Mucosa of descending colon (tissue), 3 donors: ENCODE results near the gene POLR1D. TPM values are rescaled to one million over a fixed set of nuclear protein-coding genes. Genes with fewer than 3 reads are reported as not detected.

Experiments
- ATAC-seq: fragments of 200-7000 bp; cut with Tn5 transposase; one replicate; pipeline ENCODE4 v1.9.1; 2020; ENCODE audit warnings: mild to moderate bottlenecking, moderate library complexity
- DNase-seq, 3 donors: peaks; one replicate each; pipeline ENCODE4 v3.0.0-alpha.2; 2020
- H3K36me3 ChIP-seq: fragments of 200-600 bp; one replicate; pipeline ENCODE4 v1.8.0; 2021; ENCODE audit warnings: low read depth, mild to moderate bottlenecking
- H3K4me1 ChIP-seq: fragments of 200-600 bp; one replicate; pipeline ENCODE4 v1.8.0; 2021; ENCODE audit warnings: low read depth, mild to moderate bottlenecking
- H3K4me3 ChIP-seq: fragments of 200-600 bp; one replicate; pipeline ENCODE4 v1.8.0; 2021; ENCODE audit warnings: mild to moderate bottlenecking
- H3K9me3 ChIP-seq: fragments of 200-600 bp; one replicate; pipeline ENCODE4 v1.8.0; 2021; ENCODE audit warnings: mild to moderate bottlenecking
- CTCF ChIP-seq: fragments of 200-600 bp; IDR thresholded peaks from one replicate; pipeline ENCODE4 v1.8.0; 2022; ENCODE audit warnings: antibody characterized with exemption, mild to moderate bottlenecking
- intact Hi-C, 2 donors: fragments of 100-400 bp; cut with DNase I in 1 of 2; cut with micrococcal nuclease in 1 of 2; formaldehyde crosslinking; loops; one replicate each; pipeline versions ENCODE4 v1.11.0 to v1.11.1; 2022; cut with DNase I, micrococcal nuclease
- long read RNA-seq, 2 donors: library from polyadenylated mRNA; unstranded; transcript quantifications; one replicate each; pipeline ENCODE4 v2.0.0, GENCODE V29; 2019 to 2021
- total RNA-seq, 3 donors: library from RNA; stranded (reverse); fragmentation: NEBNext Ultra II Directional in 2 of 3; extraction: Animal tissue kit (Norgen Biotek cat#: 25700) in 2 of 3; gene quantifications; one replicate each; pipeline versions ENCODE4 v1.2.1 to v1.2.4, GENCODE V29; 2021 to 2023
- donor health status: DM: no; HTN: no; CAD: no; lungs with moderate emphysema.
- donor health status: DM: no; HTN: no; CAD: no.
- donor health status: DM: no; HTN: yes; CAD: no.

The POLR1D gene, protein sequence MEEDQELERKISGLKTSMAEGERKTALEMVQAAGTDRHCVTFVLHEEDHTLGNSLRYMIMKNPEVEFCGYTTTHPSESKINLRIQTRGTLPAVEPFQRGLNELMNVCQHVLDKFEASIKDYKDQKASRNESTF
- total RNA-seq, result 100 to 1,000 TPM in 1 of 3 donors, 10 to 100 TPM in 2; 88.7 to 169 (median 91.0) TPM
- long read RNA-seq, donor 1, transcript POLR1D-201 (2 exons, 1,166 nt), result minor isoform, 35 of 131 reads
- long read RNA-seq, donor 1, transcript POLR1D-203 (3 exons, 2,036 nt), result major isoform, 60 of 131 reads
- long read RNA-seq, donor 1, partial matches to known transcripts, result 0 of 131 reads
- long read RNA-seq, donor 1, other reads (novel, unspliced or antisense), result 29 of 131 reads
- long read RNA-seq, donor 2, transcript POLR1D-203 (3 exons, 2,036 nt), result minor isoform, 19 of 58 reads
- long read RNA-seq, donor 2, transcript POLR1D-201 (2 exons, 1,166 nt), result major isoform, 36 of 58 reads
- long read RNA-seq, donor 2, partial matches to known transcripts, result 0 of 58 reads
- long read RNA-seq, donor 2, other reads (novel, unspliced or antisense), result 2 of 58 reads

DNA sequence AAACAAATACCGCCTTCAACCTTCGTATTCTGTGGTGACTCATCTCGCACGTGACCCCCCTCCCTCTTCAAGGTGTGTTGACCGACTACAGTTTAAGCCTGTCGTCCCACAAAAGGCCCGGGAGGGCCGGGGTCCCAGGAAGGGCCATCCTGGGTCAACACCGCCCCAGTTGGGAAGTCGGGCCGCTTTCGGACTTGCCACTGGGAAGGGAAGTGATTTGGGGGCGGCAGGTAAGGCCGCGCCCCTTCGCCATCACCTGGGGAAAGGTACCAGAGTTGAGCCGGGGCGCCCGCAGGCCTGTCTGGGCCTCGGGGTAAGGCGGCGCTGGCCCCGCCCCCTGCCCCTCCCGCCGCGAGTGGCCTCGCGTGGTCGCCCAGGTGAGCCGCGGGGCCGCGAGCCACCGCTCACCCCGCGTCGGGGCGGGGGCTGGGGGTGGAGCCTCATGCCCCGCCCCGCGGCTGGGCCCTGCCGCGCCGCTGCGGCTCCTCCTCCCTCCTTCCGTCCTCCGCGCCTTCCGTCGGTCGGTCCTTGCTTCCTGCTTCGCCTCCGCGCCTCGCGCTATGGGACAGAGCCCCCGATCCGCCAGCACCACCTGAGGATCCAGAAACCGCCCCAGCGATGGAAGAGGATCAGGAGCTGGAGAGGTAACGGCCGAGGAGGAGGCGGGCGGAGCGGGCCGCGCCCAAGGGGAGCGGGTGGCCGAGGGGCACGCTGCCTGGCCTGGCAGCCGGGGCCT lies at the start of gene POLR1D:
Gene POLR1D, plus strand, starts transcription at position 527 of the 736 bp plus-strand sequence. Its CDS starts 92 bp downstream, at position 619.
- H3K9me3 ChIP-seq, result no peaks in the 10 kb centered on the region
- H3K4me1 ChIP-seq, result peaks cover 24% of the 10 kb centered on the region
- intact Hi-C loops, result no loop called here
- no peak for TF ChIP-seq CTCF
- peak within 1 kb of the TSS; percentile 54 for H3K4me3 ChIP-seq
- DNase-seq (peak; percentile 89 to 94 (median 92)), ATAC-seq (peak; percentile 83)
- no peaks in the 10 kb centered on the region for H3K36me3 ChIP-seq

DNA sequence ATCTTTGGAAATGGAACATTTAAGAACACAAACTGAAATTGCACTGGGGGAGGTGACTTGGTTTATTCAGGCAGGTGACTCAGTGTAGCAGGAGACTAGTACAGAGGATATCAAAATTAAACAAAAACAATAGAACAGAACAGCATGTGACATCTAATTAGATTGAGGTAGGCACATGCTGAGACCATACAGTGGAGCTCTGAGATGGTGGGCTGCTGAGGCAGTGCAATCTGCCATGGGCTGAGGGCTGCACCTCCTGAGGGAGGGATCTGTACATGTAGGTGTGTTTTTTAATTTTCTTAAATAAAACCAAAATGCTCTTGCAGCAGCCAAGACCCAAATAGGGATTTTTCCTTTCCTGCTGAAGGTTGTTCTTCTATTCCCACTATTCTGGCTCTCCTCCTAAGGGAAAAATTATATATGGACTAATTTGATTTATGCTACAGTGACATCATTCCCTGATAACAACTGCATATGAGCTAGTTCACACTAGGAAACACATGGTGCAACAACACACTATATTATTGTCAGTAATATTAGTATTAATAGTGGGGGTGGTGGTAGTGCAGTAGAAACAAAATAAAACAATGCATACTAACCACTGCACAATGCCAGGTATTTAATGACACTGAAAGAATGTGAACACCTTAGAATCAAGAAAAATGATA lies 49.3 kb upstream of the POLR1D start:
- no peak for TF ChIP-seq CTCF

DNA sequence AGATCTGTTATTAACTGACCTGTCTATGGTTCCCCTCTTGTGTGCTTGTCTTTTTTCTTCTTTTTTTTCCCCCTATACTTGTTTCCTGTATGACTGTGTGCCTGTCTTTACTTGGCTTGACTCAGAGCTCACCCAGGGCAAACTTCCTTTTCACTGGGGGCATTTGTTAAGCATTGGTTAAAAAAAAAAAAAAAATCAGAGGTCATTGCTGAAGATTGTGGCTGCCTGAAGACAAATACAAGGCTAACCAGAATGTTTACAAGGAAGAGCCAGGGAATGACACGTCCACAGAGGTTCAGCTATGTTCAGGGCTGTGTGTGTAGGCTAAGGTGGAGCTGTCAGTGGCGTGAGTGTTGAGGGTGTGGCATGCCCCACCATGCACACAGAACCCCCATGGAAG lies 48.4 kb upstream of the POLR1D start:
- no peak for TF ChIP-seq CTCF
- ATAC-seq (peak; percentile 42), DNase-seq (no peak)
- Histone ChIP-seq H3K9me3 (no peaks in the 10 kb centered on the region), H3K4me1 (no peaks in the 10 kb centered on the region), H3K36me3 (no peaks in the 10 kb centered on the region), H3K4me3 (no peak overlapping the region)
- intact Hi-C loops, result no loop called here

More for the DNA sequence above, 49.3 kb upstream of the POLR1D start:
- no peak overlapping the region for H3K4me3 ChIP-seq
- no peaks in the 10 kb centered on the region for H3K9me3 ChIP-seq
- H3K36me3 ChIP-seq, result no peaks in the 10 kb centered on the region
- intact Hi-C loops, result no loop called here
- no peak for ATAC-seq
- H3K4me1 ChIP-seq, result no peaks in the 10 kb centered on the region
- no peak for DNase-seq

- ATAC-seq (no peak), DNase-seq (no peak)
- no peak for TF ChIP-seq CTCF
- intact Hi-C loops, result no loop called here
- Histone ChIP-seq H3K9me3 (no peaks in the 10 kb centered on the region), H3K4me3 (no peak overlapping the region), H3K36me3 (no peaks in the 10 kb centered on the region), H3K4me1 (no peaks in the 10 kb centered on the region)
These were observed 47.0 kb upstream of the POLR1D start for GRCh38 chr13:27574661-27575060.
